HG02759 (cell line): ENCODE measurements around the gene GRIA3.
"Not testable (repeated sequence)": the region's sequence is repeated elsewhere in the genome, so short reads cannot be mapped to it uniquely, and the experiment has no call there.

Experiments used
- ATAC-seq: cut with Tn5 transposase; IDR thresholded peaks from one replicate; pipeline ENCODE4 v1.9.1; 2021; ENCODE audit warnings: mild to moderate bottlenecking, moderate library complexity; ENCODE audit not compliant: unreplicated experiment

Gene GRIA3

DNA sequence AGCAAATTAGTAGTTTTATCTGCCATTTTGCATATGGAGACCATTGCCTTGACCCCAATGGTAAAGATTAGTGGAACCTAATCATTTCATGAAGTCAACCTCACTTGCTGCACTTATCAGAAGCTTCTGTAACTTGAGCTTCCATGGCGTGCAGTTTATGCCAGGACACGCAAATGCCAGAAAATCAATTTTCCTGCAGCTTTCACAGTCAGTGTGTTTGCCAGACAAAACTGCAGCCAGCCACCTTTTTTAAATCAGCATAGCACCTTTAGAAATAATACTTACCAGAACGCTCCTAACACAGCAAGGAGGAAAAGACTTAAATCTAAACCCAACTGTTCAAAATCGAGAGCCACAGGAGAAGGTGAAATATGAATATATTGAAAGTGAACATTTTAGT is 265.3 kb downstream of the GRIA3 start:
- ATAC-seq, result no peak

DNA sequence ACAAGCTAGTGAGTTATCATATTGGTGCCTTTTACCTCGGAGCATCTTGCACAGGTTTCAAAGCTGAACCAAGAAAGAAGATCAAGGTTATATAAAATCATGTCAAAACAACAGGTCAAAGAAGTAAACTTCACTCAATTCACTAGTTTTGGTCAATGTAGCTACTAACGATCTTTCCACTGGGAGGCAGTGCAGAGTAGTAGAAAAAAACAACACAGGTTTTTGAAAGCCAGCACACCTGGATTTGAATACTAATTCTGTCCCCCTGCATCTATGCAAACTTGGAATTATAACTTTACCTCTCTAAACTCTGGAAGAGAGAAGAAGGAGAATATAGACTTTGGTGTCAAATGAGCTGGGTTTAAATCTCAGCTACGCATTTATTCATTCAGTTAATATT is 266.1 kb downstream of the GRIA3 start:
- ATAC-seq, result no peak

DNA sequence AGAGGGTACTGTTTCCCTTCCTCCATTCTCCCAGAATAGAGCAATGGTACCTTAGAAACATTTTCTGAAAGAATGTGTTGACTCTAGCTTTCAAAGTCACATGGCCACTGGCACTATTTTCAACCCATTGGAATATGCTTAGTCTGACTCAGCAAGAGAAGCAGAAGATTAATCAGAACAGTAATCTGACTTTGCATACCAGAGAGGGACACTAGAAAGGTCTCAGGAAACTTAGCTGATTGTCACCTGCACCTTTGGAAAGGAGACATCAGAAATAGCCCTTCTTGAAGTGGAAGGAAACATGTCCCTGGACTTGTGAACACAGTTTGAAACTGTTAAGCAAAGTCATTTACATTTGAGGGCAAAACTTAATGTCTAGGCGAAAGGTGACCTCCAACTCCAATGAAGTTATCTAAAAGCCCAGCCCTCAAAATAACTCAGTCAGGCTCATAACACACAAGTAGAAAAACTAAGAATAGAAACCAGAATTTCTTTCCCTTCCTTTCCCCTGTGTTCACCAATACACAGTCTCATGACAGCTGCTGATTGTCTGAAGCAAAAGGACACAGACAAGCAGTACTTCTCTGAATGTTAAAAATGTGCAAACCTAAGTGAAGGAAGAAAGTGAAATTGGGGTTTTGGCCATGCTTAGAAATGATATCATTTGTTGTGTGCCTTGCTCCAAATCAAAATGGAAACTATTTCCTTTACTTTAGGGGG is 270.8 kb downstream of the GRIA3 start:
- ATAC-seq, result no peak

DNA sequence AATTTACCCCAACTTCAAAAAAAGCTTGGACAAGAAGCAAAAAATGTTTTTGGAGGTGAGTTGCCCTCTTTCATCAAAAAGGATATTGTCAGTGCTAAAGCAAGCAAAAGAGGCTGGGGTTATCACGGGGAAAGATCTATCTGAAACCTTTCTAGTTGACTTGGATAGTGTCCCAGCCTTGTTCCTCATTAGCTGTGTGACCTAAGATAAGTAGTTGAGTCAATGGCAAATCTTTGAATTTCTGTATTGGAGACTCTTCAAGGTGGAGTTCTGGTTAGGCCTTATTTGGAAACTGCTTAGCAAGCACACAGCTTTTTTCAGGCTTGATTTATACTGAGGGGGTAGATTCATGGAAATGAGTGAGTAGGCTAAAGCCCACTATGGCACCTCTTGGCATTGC is 271.6 kb downstream of the GRIA3 start:
- no peak for ATAC-seq

DNA sequence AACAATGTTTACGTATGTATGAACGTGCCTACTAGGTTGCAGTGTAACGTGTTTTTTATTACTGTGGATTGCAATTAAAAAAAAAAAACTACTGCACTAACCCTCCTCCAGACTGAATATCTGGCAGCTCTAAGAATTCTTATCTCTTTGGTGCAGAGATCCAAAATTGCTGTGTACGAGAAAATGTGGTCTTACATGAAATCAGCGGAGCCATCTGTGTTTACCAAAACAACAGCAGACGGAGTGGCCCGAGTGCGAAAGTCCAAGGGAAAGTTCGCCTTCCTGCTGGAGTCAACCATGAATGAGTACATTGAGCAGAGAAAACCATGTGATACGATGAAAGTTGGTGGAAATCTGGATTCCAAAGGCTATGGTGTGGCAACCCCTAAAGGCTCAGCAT is 280.6 kb downstream of the GRIA3 start:
- no peak for ATAC-seq

DNA sequence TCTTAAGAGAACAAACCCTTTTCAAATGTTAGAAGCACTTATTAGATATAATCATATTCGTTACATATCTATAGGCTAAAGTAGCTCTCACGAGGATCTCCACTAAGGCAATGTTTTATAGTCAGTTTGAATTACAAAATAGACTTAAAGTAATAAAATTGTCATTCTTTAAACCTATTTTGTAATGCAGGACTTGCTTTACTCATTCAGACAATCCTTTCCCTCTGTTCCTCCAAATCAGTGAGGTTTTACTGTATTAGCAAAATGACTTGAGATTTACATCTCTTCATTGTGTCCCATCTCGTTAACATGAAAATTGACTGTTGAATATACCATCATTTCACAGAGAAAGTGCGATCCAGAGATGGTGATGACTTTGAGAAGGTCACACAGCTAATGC is 284.4 kb downstream of the GRIA3 start:
- no peak for ATAC-seq

DNA sequence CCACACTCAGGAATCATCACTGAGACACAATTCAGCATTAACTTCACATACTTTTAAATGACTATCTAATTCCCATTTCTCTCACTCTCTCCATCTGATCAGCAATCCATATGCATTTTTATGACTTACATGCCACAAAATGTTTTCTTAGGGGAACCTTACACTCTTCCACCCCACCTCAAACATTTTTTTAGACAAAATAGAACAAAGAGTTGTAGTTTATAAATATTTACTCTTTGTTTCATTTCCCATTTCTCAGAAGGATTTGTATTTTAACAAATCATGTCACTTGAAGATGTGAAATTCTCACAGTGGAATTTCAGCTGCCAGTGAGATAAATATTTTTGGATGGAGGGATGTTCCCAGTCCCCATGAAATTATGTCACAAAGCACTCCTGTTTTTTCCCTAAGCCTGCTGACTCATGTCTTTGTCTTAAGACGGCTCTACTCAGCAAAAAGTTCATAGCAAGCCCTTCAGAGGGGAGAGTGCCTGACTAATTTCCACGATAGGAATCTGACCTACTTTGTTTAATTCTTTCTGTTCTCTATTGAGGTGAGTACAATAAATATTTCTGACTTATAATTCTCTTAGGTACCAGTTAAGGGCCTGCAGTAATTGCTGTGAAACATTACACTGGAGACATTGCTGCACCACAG is 291.1 kb downstream of the GRIA3 start:
- ATAC-seq, result no peak

DNA sequence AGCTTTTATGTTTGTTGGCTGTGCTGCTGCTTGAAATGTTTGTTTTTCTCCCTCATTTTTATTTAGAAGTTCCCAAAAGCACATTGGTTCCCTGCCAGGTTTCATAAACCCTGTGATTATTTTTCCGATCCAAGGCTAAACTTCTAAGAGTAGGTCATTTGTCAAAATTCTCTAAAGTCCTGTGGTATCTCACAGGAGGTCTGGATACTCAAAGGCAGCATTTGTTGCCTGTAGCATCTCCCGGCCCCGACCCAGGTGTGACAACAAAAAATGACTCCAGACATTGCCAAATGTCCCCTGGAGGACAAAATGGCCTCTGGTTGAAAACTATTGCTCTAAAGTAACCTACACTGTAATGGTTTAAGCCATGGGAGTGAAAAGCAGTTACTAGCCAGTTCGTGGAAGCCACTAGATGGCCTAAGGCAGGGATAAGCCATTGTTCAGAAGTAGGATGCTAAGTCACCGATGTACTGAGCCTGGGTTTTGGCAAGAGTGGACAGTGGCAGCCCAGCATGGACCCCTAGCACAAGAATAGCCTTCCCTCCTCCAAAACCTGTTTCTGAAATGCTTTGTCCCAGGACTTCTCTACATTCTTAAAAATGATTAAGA is 292.6 kb downstream of the GRIA3 start:
- no peak for ATAC-seq

DNA sequence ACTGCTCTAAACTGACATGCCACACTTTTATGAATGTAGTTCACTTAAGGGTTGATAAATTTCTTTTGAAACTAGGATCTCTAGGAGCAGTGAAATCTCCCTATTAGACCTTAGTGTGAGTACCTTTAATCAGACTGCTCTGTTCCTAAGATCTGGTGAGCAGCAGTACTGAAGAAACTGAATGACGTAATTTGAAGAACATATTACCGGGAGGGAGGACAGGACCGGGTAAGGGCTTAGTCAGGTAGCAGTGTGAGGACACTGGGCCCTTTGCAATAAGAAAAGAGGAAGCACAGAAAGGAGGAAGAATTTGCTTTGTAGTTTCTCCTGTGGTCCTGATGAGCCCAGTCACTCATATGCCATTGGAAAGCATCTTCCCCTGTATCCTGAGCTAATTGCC is 293.6 kb downstream of the GRIA3 start:
- ATAC-seq, result no peak

DNA sequence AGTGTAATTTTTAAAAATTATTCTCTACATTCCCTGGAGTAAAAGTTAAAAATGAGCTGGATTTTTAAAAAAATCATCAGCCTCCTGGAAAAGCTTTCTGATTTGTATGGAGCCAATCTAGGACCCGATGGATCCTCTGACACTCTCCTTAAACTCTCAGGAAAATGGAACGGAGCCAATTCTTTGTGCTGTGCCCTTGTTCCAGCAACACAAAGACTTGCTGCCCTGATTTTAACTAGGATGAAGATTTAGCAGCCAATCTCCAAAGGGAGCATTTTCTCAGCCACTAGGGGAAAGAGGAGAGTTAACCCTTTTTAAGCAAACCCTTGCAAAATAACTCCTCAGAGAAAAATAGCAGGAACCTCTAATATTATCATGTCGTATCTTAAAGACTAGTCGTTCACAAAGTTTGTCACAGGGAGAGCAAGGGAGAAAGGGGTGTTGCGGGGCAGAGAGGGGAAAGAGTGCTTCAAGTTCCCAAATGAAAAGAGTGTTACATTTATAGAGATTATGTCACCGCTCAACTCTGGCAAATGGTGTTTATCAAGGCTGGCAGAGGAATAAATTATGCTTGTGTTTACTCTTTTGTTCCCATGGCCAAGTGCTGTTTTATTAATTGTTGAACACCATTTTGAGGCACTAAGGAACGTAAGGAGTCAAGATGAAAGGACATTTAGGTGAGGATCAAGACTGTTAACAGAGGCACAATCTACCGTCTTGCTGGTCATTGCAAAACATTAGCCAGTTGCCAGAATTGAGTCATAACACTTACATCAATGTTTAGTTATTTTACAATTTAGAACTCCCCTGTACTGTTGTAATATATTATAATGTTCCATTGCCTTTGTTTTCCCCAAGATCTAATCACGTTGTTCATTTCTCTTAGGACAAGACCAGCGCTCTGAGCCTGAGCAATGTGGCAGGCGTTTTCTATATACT is 298.1 kb downstream of the GRIA3 start:
- ATAC-seq, result no peak

DNA sequence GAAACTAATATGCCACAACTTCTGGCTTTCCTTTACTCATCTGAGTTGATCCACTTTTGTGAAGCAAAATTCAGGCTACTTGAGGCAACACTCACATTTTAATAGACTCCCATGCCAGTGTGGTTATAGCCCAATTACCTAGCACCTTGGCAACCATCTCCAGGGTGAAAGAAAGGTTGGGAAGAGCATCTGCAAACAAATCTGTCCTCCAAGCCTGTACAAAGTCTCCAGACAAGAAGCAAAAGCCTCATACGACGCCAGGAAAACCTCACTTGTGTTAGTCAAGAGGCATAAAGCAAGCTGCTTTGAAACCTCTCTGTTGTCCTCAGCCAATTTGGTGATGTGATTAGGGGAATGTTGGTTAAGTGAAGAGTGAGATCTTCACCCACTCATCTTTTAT is 302.2 kb downstream of the GRIA3 start:
- no peak for ATAC-seq

DNA sequence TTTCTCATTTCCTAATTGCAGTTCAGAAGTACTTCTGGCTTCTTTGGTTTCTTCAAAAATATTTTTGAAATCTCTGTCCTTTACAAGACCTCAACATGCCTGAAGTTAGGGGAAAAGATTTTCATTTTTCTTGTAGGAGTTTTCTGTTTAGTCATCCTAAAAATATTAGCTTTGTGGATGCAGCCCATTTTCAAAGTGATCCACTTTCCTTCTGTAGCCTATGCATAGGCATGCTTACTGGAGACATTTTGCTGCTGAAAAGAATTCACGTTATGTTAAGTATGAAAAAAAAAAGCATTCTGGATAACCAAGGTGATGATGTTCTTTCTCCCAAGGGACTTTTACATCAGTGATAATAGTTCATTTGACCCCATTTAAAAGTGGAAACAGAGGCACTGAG is 303.2 kb downstream of the GRIA3 start:
- no peak for ATAC-seq

DNA sequence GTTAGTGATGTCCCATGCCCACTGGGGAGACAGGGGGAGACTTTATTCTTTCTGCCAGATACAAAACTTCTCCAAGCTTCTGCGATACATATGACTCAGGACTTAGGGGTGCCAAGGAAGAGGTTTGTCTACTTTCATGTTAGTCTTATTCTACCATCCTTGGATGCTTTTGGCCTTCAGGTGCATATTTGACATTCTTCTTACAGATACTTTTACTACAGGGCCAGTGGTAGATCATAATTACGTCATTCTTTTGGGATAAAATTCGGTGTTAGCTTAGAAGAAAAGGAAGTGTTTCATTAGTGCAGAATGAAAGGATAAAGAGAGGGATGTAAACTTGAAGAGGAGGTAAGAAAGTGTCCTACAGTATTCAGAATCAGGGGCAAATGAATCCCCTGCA is 303.6 kb downstream of the GRIA3 start:
- ATAC-seq, result no peak

DNA sequence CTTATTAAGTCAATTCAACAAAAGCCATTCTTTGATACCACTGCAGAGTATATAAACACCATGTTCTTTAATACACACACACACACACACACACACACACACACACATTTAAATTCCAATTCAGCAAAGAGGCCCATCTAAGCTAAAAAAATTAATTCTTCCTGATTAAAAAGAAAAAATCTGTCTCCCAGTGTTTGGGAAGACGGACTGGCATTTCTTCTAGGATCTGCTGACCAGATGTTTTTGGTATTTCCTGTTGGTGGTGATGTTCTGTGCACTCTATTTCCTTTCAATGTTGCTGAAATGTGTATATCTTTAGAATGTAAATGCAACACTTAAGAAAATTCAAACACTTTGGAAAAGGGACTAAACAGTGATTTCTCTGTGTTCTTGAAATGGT is 304.9 kb downstream of the GRIA3 start:
- ATAC-seq, result no peak

DNA sequence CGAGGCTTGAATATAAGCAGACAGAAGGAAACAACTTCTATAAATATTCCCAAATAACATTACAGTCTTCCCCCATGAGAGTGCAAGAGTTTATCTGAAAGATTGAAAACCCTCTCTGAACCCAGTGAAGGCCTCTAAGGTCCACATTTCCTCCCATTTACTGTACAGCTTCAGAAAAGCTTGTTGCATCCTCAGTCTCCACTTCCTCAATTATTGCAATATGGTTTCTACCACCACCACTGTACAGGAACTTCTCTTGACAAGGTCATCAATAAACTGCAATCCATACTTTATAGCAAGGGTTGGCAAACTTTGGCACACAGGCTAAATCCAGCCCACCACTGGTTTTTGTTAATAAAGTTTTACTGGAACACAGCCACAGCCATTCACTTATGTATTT is 309.8 kb downstream of the GRIA3 start:
- no peak for ATAC-seq

DNA sequence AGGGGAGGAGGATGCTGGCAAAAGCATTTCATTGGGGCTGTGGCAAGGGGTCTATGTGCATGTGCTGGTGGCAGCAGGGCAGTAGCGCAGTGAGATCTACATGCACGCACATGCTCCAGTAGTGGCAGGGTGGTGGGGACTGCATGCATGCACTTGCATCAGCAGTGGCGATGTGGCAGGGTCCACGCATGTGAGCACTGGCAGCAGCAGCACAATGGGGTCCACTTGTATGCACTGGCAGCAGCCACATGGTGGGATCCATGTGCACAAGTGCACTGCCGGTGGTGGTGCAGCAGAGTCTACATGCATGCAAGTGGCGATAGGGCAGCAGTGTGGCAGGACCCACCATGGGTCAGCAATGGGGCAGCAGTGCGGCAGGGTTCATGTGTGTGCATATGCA is 315.7 kb downstream of the GRIA3 start:
- ATAC-seq, result no peak

DNA sequence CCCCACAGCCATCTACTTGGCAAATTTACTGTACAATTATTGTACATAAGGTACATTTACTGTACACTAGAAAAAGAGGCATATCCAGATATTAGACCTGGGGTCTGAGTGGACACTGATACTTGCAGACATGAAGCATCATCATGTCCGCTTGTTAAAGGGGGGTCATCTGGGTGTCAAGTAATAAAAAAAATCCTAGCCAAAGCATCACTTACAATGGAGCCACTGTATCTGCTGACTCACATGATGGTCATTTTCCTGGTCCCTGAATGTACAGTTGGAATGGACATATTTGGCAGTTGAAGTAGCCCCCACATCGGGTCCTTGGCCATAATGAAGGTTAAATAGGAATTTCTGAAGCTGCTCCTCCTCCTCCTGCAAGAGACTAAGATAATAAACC is 320.0 kb downstream of the GRIA3 start:
- no peak for ATAC-seq

DNA sequence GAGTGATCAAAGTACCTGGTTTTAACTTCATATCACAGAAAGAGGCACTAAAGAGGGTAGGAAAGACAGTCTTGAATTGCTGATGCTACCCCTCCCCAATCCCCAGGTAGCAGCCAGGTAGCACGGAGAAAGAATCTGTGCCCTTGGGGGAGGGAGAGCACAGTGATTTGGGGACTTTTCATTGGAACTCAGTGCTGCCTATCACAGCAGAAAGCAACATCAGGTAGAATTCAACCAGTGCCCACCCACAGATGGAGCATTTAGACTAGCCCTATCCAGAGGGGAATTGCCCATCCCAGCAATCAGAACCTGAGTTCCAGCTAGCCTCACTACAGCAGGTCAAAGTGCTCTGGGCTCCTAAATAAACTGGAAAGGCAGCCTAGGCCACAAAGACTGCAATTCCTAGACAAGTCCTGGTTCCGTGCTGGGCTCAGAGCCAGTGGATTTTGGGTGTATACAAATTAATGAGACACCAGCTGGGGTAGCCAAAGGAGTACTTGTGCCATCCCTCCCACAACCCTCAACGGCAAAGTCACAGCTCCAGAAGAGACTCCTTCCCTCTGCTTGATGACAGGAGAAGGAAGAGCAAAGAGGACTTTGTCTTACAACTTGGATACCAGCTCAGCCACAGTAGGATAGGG is 320.7 kb downstream of the GRIA3 start:
- no peak for ATAC-seq

DNA sequence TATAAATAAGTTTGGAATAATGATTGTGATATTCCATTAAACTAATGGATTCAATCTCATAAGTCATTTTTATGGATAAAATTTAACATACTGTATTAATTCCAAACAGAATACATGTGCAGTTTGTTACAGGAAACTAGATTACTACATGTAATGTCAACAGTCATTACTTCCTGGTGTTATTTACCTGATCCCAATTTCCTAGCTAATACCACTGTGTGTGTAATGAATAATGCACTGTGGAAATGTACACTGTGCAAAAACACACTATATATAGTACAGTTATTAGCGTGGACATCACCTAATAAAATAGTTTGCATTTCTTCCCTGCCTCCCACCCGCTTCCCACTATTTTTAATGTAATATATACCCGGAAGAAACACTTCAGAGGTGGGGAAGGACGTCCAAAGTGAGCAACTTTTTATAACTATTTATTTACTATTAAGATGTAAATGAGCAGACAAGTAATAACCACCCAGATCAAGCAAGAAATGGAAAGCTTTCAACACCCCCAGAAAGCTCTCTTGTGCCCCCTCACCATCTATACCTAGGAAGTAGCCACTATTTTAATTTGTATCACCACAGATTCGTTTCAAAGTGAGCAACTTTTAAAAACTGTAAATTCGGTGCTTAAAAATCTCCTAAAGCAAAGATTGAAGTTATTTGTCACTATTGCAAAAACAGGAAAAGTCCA is 329.7 kb downstream of the GRIA3 start:
- ATAC-seq, result no peak

DNA sequence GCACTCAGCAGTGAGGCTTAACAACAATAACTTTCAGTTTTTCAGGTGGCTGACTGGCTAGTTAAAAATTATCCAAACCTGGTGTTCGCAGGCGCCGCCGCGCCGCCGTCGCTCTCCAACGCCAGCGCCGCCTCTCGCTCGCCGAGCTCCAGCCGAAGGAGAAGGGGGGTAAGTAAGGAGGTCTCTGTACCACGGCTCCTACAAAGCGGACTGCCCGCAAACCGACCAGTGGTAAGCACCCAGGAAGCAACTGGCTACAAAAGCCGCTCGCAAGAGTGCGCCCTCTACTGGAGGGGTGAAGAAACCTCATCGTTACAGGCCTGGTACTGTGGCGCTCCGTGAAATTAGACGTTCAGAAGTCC is 330.2 kb downstream of the GRIA3 start:
- ATAC-seq, result not testable (repeated sequence)
